HFFc6 (cell line): ENCODE data around the gene TUBA1A. TPM values are rescaled to one million over a fixed set of nuclear protein-coding genes. Genes with fewer than 3 reads are reported as not detected.
"Not testable (repeated sequence)": the region's sequence is repeated elsewhere in the genome, so short reads cannot be mapped to it uniquely, and the experiment has no call there.

Experiments
- DNase-seq: peaks from one replicate; pipeline ENCODE4 v3.0.0-alpha.2; 2018
- H3K27ac Mint-ChIP-seq: 2 replicates; pipeline ENCODE4 v1.8.0; 2020; ENCODE audit warnings: mild to moderate bottlenecking, mixed read lengths
- H3K27me3 Mint-ChIP-seq: 2 replicates; pipeline ENCODE4 v1.8.0; 2021; ENCODE audit warnings: mild to moderate bottlenecking, moderate library complexity, mixed read lengths; ENCODE audit not compliant: insufficient read depth
- H3K36me3 Mint-ChIP-seq: 2 replicates; pipeline ENCODE4 v1.8.0; 2021; ENCODE audit warnings: low read depth, mixed read lengths
- H3K4me1 Mint-ChIP-seq: 2 replicates; pipeline ENCODE4 v1.8.0; 2020; ENCODE audit warnings: low read depth, mixed read lengths
- H3K4me3 Mint-ChIP-seq: 2 replicates; pipeline ENCODE4 v1.8.0; 2020; ENCODE audit warnings: mild to moderate bottlenecking, moderate library complexity, mixed read lengths
- H3K9me3 Mint-ChIP-seq: 2 replicates; pipeline ENCODE4 v1.8.0; 2020; ENCODE audit warnings: mild to moderate bottlenecking, mixed read lengths
- CTCF ChIP-seq: fragments of 200-600 bp; sonication (generic); IDR thresholded peaks from 2 replicates; pipeline ENCODE4 v1.5.0; 2021; ENCODE audit warnings: antibody characterized with exemption, mild to moderate bottlenecking
- total RNA-seq, 6 experiments: library from RNA; stranded (reverse); fragmentation: NEBNext Ultra II Directional; extraction: Animal tissue kit (Norgen Biotek cat#: 25700); gene quantifications; 2 replicates in 1 of 6; 3 replicates in 5 of 6; pipeline ENCODE4 v1.2.3, GENCODE V29; 2021

The TUBA1A gene
- total RNA-seq, 6 experiments from 2014 or later = 227 to 300 (median 257) TPM

GRCh38 chr12:49137476-49137875 is 51.4 kb downstream of the TUBA1A start:
- no peak for DNase-seq
- H3K36me3 Mint-ChIP-seq = no peaks in the 10 kb centered on the region
- no peaks in the 10 kb centered on the region; the same call in 1 of the 2 replicates for H3K27me3 Mint-ChIP-seq
- H3K27ac Mint-ChIP-seq = no peak overlapping the region
- no peaks in the 10 kb centered on the region for H3K9me3 Mint-ChIP-seq
- H3K4me1 Mint-ChIP-seq = peaks cover 13% of the 10 kb centered on the region
- TF ChIP-seq CTCF = no peak
- H3K4me3 Mint-ChIP-seq = no peak overlapping the region

GRCh38 chr12:49136997-49137396 is 51.9 kb downstream of the TUBA1A start:
- not testable (repeated sequence) for H3K4me3 Mint-ChIP-seq, H3K27me3 Mint-ChIP-seq, H3K27ac Mint-ChIP-seq, DNase-seq, H3K9me3 Mint-ChIP-seq, H3K36me3 Mint-ChIP-seq
- H3K4me1 Mint-ChIP-seq = peaks cover 18% of the 10 kb centered on the region

Other genes starting within 250 kb of the TUBA1A start
- 100 to 1,000 TPM; 186 to 213 (median 203) TPM for gene ARF3, start 231.6 kb downstream of the TUBA1A start, total RNA-seq
- 1 to 10 TPM in 4 of 6 experiments, under 1 TPM in 2; 0.87 to 1.7 (median 1.3) TPM for gene WNT10B, start 217.3 kb downstream of the TUBA1A start, total RNA-seq
- not detected for gene WNT1, start 210.8 kb downstream of the TUBA1A start, total RNA-seq
- under 1 TPM; 0.17 to 0.40 (median 0.23) TPM for gene DDN, start 189.7 kb downstream of the TUBA1A start, total RNA-seq
- gene PRKAG1, start 170.3 kb downstream of the TUBA1A start, total RNA-seq = 10 to 100 TPM; 79.0 to 92.0 (median 83.3) TPM
- gene KMT2D, start 128.3 kb downstream of the TUBA1A start, total RNA-seq = 10 to 100 TPM; 43.9 to 66.6 (median 48.4) TPM
- 1 to 10 TPM in 1 of 6 experiments, under 1 TPM in 5; 0.60 to 1.6 (median 0.86) TPM for gene RHEBL1, start 119.1 kb downstream of the TUBA1A start, total RNA-seq
- under 1 TPM in 1 of 6 experiments, not detected in 5; 0.07 TPM for gene DHH, start 94.3 kb downstream of the TUBA1A start, total RNA-seq
- gene LMBR1L, start 78.2 kb downstream of the TUBA1A start, total RNA-seq = 10 to 100 TPM; 23.0 to 31.0 (median 26.2) TPM
- gene TUBA1B, start 57.7 kb downstream of the TUBA1A start, total RNA-seq = 1,000 to 10,000 TPM; 1,208 to 2,585 (median 2,279) TPM
- gene TUBA1C, start 76.0 kb upstream of the TUBA1A start, total RNA-seq = 1,000 to 10,000 TPM in 3 of 6 experiments, 100 to 1,000 TPM in 3; 571 to 1,139 (median 936) TPM
- gene PRPH, start 106.1 kb upstream of the TUBA1A start, total RNA-seq = not detected
- 10 to 100 TPM; 14.1 to 37.4 (median 34.5) TPM for gene TROAP, start 134.2 kb upstream of the TUBA1A start, total RNA-seq
- gene C1QL4, start 148.1 kb upstream of the TUBA1A start, total RNA-seq = under 1 TPM in 5 of 6 experiments, not detected in 1; 0.14 to 0.48 (median 0.28) TPM
- 1 to 10 TPM in 4 of 6 experiments, under 1 TPM in 2; 0.38 to 4.1 (median 2.6) TPM for gene DNAJC22, start 157.8 kb upstream of the TUBA1A start, total RNA-seq
- gene SPATS2, start 178.4 kb upstream of the TUBA1A start, total RNA-seq = 10 to 100 TPM; 33.4 to 64.4 (median 50.9) TPM